ENCODE measurements around the gene CRAT.

GRCh38 chr9:129124506-129125069, 14.0 kb upstream of the CRAT start:
- TF ChIP-seq POLR2A (IDR thresholded peaks at IDR 0.05; ENCODE audit: low read depth, low read length): no peak
- no peak for TF ChIP-seq POLR2AphosphoS5 (IDR thresholded peaks at IDR 0.05; ENCODE audit: low read depth, low read length)
- TF ChIP-seq TAF1 (IDR thresholded peaks at IDR 0.05; ENCODE audit: borderline replicate concordance, low read depth, low read length): no peak

Data from GM12892 (cell line).